HG03139 (cell line): ENCODE results near the gene TPSB2.

Experiments used
- ATAC-seq: cut with Tn5 transposase; IDR thresholded peaks from one replicate; pipeline ENCODE4 v1.9.1; 2021; ENCODE audit not compliant: unreplicated experiment

The TPSB2 gene

DNA sequence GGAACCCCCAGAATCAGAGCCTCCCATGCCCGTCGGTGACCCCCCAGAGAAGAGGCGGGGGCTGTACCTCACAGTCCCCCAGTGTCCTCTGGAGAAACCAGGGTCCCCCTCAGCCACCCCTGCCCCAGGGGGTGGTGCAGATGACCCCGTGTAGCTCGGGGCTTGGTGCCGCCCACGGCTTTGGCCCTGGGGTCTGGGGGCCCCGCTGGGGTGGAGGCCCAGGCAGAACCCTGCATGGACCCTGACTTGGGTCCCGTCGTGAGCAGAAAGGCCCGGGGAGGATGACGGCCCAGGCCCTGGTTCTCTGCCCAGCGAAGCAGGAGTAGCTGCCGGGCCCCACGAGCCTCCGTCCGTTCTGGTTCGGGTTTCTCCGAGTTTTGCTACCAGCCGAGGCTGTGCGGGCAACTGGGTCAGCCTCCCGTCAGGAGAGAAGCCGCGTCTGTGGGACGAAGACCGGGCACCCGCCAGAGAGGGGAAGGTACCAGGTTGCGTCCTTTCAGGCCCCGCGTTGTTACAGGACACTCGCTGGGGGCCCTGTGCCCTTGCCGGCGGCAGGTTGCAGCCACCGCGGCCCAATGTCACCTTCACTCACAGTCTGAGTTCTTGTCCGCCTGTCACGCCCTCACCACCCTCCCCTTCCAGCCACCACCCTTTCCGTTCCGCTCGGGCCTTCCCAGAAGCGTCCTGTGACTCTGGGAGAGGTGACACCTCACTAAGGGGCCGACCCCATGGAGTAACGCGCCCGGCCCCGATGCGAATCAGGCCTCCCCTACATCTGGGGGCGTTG is 8.9 kb downstream of the TPSB2 start:
- ATAC-seq, result no peak

DNA sequence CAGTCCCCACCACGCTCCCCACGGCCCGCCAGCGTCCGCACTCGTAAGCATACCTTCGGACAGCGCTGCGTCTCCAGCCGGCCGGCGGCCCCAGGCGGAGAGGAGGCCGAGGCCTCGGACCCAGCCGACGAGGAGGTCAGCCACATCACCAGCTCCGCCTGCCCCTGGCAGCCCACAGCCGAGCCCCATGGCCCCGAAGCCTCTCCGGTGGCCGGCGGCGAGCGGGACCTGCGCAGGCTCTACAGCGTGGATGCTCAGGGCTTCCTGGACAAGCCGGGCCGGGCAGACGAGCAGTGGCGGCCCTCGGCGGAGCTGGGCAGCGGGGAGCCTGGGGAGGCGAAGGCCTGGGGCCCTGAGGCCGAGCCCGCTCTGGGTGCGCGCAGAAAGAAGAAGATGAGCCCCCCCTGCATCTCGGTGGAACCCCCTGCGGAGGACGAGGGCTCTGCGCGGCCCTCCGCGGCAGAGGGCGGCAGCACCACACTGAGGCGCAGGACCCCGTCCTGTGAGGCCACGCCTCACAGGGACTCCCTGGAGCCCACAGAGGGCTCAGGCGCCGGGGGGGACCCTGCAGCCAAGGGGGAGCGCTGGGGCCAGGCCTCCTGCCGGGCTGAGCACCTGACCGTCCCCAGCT is 9.8 kb downstream of the TPSB2 start:
- ATAC-seq, result no peak

DNA sequence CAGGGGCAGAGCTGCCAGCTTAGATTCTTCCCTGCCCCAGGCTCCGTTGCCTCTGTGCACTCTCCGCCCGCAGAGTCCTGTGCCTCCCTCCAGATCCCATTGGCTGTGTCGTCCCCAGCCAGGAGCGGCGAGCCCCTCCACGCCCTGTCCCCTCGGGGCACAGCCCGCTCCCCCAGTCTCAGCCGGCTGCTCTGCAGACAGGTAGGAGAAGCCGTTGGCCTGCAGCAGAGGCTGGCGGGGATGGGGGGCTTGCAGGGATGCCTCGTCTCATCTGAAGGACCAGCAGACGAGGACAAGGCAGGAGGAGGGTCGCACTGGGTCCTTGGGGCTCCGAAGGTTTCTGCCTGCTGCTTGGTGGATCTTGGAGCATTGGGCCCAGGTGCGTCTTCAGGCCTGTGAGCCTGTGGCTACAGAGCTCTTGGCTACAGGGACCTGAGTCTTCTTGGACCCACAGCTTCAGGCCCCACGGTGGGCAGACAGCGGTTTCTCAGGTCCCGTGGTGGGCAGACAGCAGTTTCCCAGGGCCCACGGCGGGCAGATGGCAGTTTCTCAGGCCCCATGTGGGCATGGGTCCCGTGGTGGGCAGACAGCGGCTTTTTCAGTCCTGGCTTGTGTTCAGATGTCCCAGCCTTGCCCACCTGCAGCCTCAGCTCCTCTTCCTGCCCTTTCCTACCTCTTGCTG is 10.9 kb downstream of the TPSB2 start:
- ATAC-seq, result no peak

DNA sequence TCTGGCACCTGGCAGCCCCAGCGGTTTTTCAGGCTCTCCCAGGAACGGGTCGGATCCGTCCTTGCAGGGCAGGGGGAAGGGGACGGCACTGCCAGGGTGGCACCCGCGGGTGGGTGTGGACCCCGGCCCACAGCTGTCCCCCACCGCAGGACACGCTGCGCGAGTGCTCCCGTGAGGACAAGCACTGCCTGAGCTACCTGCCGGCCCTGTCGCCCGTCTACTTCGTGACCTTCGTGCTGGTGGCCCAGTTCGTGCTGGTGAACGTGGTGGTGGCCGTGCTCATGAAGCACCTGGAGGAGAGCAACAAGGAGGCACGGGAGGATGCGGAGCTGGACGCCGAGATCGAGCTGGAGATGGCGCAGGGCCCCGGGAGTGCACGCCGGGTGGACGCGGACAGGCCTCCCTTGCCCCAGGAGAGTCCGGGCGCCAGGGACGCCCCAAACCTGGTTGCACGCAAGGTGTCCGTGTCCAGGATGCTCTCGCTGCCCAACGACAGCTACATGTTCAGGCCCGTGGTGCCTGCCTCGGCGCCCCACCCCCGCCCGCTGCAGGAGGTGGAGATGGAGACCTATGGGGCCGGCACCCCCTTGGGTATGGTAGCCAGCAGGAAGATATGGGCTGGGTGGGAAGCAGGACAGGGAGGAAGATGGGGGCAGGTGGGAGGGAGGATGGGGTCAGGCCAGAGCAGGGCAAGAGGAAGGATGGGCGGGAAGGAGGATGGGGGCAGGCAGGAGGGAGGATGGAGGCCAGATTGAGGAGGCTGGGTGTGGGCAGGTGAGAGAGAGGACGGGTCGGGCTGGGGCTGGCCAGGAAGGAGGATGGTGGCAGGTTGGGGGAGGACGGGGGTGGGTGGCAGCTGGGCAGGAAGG is 11.7 kb downstream of the TPSB2 start:
- ATAC-seq, result no peak

DNA sequence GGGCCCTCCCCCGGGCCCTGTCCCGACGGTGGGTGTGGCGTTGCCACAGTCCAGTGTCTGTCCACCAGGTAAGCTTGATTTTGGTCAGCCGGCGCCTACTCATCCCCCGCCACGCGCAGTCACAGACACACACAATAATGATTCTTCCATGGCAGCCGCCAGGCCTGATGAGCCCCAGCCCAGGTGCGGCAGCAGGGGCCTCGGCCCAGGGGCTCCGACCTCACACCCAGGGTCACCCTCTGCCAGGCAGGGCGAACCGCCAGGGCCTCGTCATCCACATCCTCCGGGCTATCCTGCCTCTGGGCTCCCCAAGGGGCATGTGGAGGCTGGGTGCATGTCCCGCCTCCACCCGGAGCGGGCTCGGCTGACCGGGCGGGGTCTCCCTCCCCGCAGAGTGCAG is 12.5 kb downstream of the TPSB2 start:
- no peak for ATAC-seq

DNA sequence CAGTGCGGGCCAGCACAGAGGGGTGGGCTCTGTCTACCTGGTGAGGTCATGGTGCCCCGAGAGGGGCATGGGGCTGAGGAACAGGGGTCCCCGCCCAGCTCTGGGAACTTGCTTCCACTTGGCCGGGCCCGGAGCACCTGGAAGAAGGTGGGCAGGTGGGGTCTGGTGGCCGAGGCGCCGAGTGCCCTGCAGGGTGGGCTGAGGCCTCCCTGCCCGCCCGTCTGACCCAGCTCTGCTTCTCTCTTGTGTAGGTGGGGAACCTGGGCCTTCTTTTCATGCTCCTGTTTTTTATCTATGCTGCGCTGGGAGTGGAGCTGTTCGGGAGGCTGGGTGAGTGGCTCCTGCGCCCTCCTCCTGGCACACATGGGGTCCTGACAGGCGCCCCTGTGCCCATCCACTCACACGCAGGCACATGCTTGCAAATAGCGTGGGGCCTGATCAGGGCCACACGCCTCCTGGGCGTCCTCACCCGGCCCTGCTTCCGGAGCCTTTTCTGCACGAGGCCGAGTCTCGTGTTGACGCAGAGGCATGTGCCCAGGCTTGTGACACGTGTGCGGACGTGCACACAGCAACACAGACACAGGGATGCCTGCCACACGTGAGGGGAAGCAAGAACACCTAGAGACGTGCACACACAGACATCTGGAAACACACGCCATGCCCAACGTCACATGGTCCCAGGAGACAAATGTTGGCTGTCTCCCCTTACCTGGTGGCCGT is 13.1 kb downstream of the TPSB2 start:
- no peak for ATAC-seq

DNA sequence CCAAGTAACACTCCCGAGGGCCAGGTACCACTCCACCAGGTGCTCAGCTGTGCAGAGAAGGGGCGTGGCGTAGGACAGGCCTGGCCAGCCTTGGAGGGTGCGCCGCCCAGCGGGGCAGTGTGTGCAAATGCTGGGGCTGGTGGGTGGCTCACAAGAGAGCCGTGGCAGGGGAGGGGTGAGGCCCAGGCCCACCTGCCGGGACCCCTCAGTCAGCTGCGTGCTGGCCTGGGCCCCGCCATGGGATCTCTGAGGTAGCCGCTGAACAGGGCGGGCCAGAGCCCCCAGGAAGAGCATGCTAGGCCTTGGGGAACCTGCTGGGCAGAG is 13.7 kb downstream of the TPSB2 start:
- ATAC-seq, result no peak

DNA sequence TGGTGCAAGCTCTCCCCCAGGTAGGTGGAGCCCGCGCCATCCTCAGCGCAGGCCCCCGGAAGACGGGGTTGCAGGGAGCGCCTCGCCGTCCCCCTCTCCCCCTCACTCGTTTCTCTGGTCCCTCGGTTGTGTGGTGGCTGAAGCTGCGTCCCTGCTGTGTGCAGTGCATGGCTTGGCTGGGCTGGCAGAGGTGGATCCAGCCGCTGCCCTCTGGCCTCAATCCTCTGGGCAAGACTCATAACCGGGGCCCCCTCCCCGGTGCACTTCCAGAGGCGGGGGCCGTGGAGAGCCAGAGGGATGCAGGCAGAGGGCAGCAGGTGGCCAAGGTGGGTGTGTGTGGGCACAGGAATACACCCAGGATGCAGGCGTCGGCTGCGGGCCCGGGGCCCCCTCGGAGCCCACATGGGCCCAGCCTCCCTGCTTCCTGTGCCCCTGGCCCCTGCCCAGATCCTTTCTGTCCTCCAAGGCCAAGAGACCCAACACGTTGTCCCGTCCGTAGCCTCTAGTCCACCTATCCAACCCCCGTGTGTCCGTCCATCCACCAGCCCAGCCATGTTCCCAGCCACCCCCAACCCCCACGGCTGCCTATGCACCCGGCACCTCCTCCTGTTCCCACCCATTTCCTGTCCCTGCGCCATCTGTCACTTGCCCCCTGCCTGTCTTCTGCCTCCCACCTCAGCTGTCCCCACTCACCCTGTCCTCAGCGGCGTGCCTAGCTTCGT is 14.2 kb downstream of the TPSB2 start:
- no peak for ATAC-seq

DNA sequence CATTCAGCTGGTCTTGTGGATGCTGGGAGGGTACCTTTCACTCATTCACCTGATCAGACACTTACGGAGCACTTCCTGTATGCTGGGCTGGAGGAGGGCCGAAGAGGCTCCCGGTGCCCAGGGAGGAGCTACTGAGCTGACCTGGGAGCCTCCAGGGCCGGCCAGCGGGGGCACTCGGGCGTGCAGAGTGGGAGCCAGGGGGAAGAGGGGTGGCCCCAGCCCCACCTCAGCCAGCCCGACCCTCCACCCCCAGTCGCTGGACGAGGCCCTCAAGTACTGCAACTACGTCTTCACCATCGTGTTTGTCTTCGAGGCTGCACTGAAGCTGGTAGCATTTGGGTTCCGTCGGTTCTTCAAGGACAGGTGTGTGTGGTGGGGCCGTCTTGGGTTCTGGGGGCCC is 15.3 kb downstream of the TPSB2 start:
- no peak for ATAC-seq

DNA sequence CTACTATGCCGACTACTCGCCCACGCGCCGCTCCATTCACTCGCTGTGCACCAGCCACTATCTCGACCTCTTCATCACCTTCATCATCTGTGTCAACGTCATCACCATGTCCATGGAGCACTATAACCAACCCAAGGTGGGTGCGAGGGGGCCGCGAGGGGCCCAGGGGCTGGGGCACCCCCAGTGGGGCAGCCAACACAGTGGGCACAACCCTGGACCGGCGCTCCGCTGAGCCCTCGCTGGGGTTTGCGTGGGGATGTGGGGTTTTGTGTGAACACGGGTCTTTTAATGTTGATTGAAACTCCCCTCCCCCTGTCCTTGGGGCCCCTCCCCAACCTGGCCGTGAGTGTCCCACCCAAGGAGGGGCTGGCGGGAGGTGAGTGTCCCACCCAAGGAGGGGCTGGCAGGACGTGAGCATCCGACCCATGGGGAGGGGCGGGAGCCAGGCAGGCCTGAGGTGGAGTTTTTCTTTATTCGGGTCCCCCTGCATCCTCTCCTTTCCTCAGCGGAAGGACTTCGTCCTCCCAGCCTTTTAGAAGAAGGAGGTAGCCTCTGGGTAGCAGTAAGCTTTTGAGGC is 16.1 kb downstream of the TPSB2 start:
- ATAC-seq, result no peak

DNA sequence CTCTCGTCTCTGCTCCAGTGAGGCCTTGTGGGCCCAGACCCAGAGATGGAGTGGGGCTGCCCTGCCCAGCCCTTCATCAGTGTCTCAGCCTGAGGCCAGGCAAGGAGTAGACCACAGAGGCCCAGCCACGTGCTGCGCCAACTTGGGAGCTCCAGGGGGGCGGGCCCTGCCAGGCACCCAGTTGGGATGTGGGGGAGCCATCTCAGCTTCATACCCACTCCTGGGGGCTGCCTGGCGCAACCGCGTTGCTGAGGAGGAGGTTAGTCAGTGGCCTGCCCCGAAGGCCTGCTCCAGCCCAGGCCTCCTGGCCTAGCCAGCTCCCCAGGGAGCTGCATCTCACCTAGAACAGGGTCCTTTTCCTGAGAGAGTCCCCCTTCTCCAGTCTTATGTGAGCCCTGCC is 16.8 kb downstream of the TPSB2 start:
- ATAC-seq, result no peak

DNA sequence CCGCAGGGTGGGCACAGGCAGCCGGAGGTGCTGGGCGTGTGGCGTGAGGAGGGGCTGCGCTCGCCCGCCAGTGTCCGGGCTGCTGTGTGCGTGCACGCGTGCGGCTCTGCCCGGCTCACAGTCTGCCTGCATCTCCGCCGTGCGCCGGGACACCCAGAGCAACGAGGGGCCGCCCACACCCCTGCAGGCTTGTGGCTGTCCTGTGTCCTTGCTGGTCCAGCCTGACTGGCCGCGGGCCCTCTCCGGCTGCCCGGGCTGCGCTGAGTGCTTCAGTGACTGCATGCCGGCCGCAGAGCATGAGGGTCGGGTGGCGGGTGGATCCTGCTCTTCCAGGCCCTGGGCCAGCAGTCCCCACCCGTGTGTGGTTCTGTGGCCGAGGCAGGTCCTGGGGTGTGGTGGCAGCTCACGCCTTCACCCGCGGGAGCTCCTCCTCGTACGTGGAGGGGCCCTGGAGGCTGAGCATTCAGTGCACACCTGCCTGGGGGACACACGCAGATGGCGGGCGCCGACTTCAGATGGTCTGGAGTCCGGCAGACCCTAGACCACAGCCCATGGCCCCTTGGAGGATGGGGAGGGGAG is 17.3 kb downstream of the TPSB2 start:
- ATAC-seq, result no peak

DNA sequence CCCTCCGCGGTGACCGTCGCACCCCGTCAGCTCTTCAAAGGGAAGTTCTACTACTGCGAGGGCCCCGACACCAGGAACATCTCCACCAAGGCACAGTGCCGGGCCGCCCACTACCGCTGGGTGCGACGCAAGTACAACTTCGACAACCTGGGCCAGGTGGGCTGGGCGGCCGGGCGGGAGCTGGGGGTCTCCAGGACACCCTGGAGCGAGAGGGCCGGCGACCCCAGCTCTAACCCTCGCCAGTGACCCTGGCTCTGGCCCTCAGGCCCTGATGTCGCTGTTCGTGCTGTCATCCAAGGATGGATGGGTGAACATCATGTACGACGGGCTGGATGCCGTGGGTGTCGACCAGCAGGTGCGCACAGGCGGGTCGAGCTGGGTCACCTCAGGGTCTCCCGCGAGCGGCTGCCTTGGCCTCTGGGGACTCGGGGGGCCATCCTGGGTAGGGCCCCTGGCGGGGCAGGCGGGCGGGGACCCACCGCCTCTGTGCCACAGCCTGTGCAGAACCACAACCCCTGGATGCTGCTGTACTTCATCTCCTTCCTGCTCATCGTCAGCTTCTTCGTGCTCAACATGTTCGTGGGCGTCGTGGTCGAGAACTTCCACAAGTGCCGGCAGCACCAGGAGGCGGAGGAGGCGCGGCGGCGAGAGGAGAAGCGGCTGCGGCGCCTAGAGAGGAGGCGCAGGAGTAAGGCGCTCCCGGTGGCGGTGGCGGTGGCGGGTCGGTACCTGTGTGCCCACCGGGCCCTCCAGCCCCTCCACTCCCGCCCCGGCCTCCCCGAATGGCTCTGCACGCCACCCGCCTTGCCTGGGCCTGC is 18.3 kb downstream of the TPSB2 start:
- no peak for ATAC-seq

DNA sequence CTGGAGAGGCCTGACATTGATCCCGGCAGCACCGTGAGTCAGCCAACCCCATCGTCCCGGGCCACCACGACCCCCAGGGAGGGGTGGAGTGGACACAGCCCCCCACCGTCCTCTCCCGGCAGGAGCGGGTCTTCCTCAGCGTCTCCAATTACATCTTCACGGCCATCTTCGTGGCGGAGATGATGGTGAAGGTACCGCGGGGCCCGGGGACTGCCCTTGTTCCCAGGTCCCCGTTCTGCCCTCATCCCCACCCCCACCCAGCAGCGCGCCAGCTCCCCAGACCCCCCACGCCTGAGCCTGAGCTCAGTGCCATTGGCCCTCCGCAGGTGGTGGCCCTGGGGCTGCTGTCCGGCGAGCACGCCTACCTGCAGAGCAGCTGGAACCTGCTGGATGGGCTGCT is 19.5 kb downstream of the TPSB2 start:
- ATAC-seq, result no peak

DNA sequence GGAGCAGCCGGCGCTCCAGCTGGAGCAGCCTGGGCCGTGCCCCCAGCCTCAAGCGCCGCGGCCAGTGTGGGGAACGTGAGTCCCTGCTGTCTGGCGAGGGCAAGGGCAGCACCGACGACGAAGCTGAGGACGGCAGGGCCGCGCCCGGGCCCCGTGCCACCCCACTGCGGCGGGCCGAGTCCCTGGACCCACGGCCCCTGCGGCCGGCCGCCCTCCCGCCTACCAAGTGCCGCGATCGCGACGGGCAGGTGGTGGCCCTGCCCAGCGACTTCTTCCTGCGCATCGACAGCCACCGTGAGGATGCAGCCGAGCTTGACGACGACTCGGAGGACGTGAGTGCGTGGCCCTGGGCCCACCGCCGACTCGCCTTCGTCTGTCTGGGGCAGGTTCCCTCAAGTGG is 20.9 kb downstream of the TPSB2 start:
- no peak for ATAC-seq

DNA sequence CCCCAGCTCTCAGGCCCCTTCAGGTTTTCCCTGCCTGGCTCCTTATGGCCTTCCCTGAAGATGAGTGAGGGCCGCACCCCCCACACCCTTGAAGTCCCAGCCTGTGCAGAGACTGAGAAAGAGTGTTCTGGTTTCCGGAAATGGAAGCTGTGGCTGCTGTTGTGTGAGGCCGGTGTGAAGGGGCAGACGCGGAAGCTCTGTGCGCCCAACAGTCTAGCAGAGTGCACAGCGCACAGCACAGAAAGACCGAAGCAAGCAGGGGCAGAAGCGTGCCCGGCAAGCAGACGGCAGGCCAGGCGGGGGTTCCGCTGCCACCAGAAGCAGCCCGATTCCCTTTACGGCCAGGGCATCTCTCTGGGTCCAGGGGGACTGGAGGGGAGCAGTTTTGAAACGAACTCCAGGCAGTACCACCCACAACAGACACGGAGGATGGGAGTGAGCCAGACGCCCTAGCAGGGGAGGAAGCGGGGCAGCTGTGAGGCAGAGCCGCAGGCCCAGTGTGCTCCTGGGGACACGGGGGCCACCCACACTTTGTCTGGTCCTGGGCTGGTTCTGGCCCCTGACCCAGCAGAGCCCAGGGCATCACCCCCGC is 21.6 kb downstream of the TPSB2 start:
- ATAC-seq, result no peak

DNA sequence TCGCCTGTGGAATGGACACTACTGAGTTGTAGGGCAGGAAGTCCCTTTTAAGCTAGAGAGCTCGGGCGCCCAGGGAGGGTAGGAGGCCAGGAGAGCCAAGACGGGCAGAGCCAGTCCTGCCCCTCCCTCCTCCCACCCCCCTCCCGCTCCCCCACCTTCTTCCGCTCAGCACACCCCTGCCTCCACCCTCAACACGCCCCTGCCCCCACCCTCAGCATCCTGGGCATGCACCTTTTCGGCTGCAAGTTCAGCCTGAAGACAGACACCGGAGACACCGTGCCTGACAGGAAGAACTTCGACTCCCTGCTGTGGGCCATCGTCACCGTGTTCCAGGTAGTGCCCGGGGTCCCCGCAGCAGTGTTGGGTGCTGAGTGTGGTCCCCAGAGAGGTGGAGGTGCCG is 23.2 kb downstream of the TPSB2 start:
- ATAC-seq, result no peak

DNA sequence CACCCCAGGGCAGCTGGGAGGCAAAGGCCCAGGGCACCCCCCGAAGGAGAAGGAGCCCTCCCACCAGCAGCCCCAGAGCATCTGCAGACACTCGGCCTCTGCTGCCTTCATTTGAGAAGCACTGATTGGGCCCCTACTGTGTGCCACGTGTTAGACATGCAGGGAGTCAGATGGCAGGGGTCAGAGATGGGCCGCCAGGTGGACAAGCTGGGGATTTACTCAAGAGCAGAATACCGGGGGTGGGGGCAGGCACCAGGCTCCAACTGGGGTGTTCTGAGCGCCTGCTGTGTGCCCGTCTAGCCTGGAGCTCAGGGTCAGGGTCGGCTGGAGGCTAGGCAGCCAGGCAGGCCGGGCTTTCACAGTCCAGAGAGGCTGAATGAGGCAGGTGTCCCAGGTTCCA is 23.7 kb downstream of the TPSB2 start:
- ATAC-seq, result no peak
